Neural cell (in vitro differentiated cells): ENCODE results near the gene DTX3L. TPM values are rescaled to one million over a fixed set of nuclear protein-coding genes. Genes with fewer than 3 reads are reported as not detected.

ENCODE experiments used
- H2AFZ ChIP-seq: fragments of 200-600, 300-800 bp; sonication (generic), shearing (Covaris generic); 2 replicates; pipeline ENCODE4 v1.6.0; 2014; ENCODE audit warnings: low read depth, mild to moderate bottlenecking, antibody characterized with exemption, low read length, moderate library complexity
- H3F3A ChIP-seq: fragments of 200-600 bp; shearing (Covaris generic); 2 replicates; pipeline ENCODE4 v1.6.1; 2016; ENCODE audit warnings: mild to moderate bottlenecking, moderate library complexity, mixed read lengths, antibody characterized with exemption, low read length; ENCODE audit not compliant: insufficient read depth, poor library complexity, severe bottlenecking
- H3K27ac ChIP-seq: fragments of 200-600, 300-800 bp; sonication (generic), shearing (Covaris generic); 2 replicates; pipeline ENCODE4 v1.5.1; 2014; ENCODE audit warnings: mild to moderate bottlenecking, low read length, moderate library complexity
- H3K27me3 ChIP-seq: fragments of 300-800, 200-600 bp; sonication (generic), shearing (Covaris generic); 2 replicates; pipeline ENCODE4 v1.6.0; 2014; ENCODE audit warnings: mild to moderate bottlenecking, low read depth, low read length, moderate library complexity; ENCODE audit not compliant: insufficient read depth
- H3K36me3 ChIP-seq: fragments of 300-800, 200-600 bp; sonication (generic), shearing (Covaris generic); 2 replicates; pipeline ENCODE4 v1.5.1; 2014; ENCODE audit warnings: mild to moderate bottlenecking, antibody characterized with exemption, low read length, moderate library complexity; ENCODE audit not compliant: insufficient read depth
- H3K4me2 ChIP-seq: fragments of 300-800, 200-600 bp; sonication (generic), shearing (Covaris generic); 2 replicates; pipeline ENCODE4 v1.6.0; 2014; ENCODE audit warnings: mild to moderate bottlenecking, low read length
- H3K4me3 ChIP-seq: fragments of 300-800, 200-600 bp; sonication (generic), shearing (Covaris generic); 2 replicates; pipeline ENCODE4 v1.5.1; 2014; ENCODE audit warnings: mild to moderate bottlenecking, low read length, moderate library complexity
- H3K79me2 ChIP-seq: fragments of 200-600 bp; shearing (Covaris generic); replicated peaks from 2 replicates; pipeline ENCODE4 v1.6.0; 2014; ENCODE audit warnings: mild to moderate bottlenecking, low read length, moderate library complexity; ENCODE audit not compliant: insufficient read depth
- H3K9ac ChIP-seq: fragments of 300-800, 200-600 bp; sonication (generic), shearing (Covaris generic); 2 replicates; pipeline ENCODE4 v1.6.1; 2016; ENCODE audit warnings: mild to moderate bottlenecking, low read length, mixed read lengths
- H3K9me2 ChIP-seq: fragments of 200-600 bp; shearing (Covaris generic); 2 replicates; pipeline ENCODE4 v1.6.1; 2016; ENCODE audit warnings: mild to moderate bottlenecking, low read length, mixed read lengths; ENCODE audit not compliant: insufficient read depth
- H3K9me3 ChIP-seq: fragments of 200-600, 300-800 bp; sonication (generic), shearing (Covaris generic); 2 replicates; pipeline ENCODE4 v1.6.1; 2016; ENCODE audit warnings: mild to moderate bottlenecking, mixed run types, low read length, moderate library complexity, mixed read lengths
- H4K20me1 ChIP-seq: fragments of 200-600 bp; shearing (Covaris generic); 2 replicates; pipeline ENCODE4 v1.6.1; 2016; ENCODE audit warnings: mild to moderate bottlenecking, mixed run types; ENCODE audit not compliant: insufficient read depth
- CTCF ChIP-seq: fragments of 450-650 bp; IDR thresholded peaks from 2 replicates; pipeline ENCODE4 v1.5.1; 2014; ENCODE audit warnings: antibody characterized with exemption, mild to moderate bottlenecking, moderate library complexity; ENCODE audit not compliant: poor library complexity, severe bottlenecking
- EP300 ChIP-seq: fragments of 450-650 bp; conservative IDR thresholded peaks from 2 replicates; pipeline ENCODE4 v1.6.1; 2014; ENCODE audit warnings: antibody characterized with exemption, mild to moderate bottlenecking, moderate library complexity; ENCODE audit not compliant: poor library complexity, severe bottlenecking
- EZH2 ChIP-seq: fragments of 200-600, 300-800 bp; shearing (Covaris generic), sonication (generic); IDR thresholded peaks from 2 replicates; pipeline ENCODE4 v1.6.1; 2014; ENCODE audit warnings: antibody characterized with exemption, low read length, borderline replicate concordance, mild to moderate bottlenecking; ENCODE audit not compliant: insufficient read depth, poor library complexity, severe bottlenecking
- MXI1 ChIP-seq: fragments of 450-650 bp; conservative IDR thresholded peaks from 2 replicates; pipeline ENCODE4 v1.6.1; 2014; ENCODE audit warnings: antibody characterized with exemption, mild to moderate bottlenecking; ENCODE audit not compliant: poor library complexity, severe bottlenecking
- POLR2AphosphoS5 ChIP-seq: IDR thresholded peaks from 2 replicates; pipeline ENCODE4 v1.6.1; 2012
- RAD21 ChIP-seq: fragments of 450-650 bp; conservative IDR thresholded peaks from 2 replicates; pipeline ENCODE4 v1.6.1; 2014; ENCODE audit warnings: antibody characterized with exemption, mild to moderate bottlenecking, moderate library complexity
- REST ChIP-seq: IDR thresholded peaks from 2 replicates; pipeline ENCODE4 v1.6.1; 2012; ENCODE audit warnings: borderline replicate concordance
- SMC3 ChIP-seq: fragments of 450-650 bp; conservative IDR thresholded peaks from 2 replicates; pipeline ENCODE4 v1.6.1; 2014; ENCODE audit warnings: antibody characterized with exemption, mild to moderate bottlenecking, moderate library complexity; ENCODE audit not compliant: poor library complexity
- TAF1 ChIP-seq: IDR thresholded peaks from 2 replicates; pipeline ENCODE4 v1.6.1; 2012; ENCODE audit warnings: low read depth
- polyA plus RNA-seq: library from polyadenylated mRNA; depleted of rRNA; stranded (reverse); fragments of >200 nt; gene quantifications from 2 replicates; pipeline ENCODE4 v1.2.3, GENCODE V29; 2014

The DTX3L gene
- polyA plus RNA-seq, 1 donor from 2014 or later = not detected

DNA sequence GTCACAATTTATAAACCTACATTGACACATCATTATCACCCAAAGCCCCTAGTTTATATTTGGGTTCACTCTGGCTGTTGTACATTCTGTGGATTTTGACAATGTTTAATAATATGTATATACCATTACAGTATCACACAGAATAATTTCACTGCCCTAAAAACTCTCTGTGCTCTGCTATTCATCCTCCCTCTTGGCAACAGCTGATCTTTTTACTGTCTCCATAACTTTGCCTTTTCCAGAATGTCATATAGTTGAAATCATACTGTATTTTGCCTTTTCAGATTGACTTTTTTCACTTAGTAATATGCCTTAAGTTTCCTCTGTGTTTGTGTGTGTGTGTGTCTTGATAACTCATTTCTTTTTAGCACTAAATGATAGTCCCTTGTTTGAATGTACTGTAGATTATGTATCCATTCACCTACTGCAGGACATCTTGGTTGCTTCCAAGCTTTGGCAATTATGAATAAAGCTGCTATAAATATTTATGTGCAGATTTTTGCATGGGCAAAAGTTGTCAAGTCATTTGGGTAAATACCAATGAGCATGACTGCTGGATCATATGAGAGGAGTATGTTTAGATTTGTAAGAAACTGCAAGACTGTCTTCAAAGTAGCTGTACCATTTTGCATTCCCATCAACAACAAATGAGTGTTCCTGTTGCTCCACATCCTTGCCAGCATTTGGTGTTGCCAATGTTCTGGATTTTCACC, 22.8 kb downstream of the DTX3L start (continued):
- no peak for TF ChIP-seq POLR2AphosphoS5

DNA sequence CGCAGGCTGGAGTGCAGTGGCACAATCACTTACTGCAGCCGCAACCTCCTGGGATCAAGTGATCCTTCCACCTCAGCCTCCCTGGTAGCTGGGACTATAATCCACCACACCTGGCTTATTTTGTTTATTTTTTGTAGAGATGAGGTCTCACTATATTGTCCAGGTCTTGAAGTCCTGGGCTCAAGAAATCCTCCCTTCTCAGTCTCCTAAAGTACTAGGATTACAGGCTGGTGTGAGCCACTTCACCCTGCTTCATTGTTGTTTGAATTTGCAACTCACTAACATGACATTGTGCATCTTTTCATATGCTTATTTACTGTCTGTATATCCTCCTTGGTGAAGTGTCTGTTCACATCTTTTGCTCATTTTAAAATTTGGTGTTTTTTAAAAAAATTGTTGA, 23.4 kb downstream of the DTX3L start:
- no peak overlapping the region for H3K27ac ChIP-seq
- H3K9ac ChIP-seq = no peak overlapping the region
- no peaks in the 10 kb centered on the region for H3F3A ChIP-seq
- no peaks in the 10 kb centered on the region for H3K9me3 ChIP-seq
- no peaks in the 10 kb centered on the region for H3K9me2 ChIP-seq
- no peaks in the 10 kb centered on the region for H4K20me1 ChIP-seq
- H3K79me2 ChIP-seq = no peaks in the 10 kb centered on the region
- H3K27me3 ChIP-seq = no peaks in the 10 kb centered on the region
- no peak overlapping the region for H3K4me3 ChIP-seq
- H3K4me2 ChIP-seq = no peak overlapping the region
- no peaks in the 10 kb centered on the region for H3K36me3 ChIP-seq
- no peak for TF ChIP-seq POLR2AphosphoS5
- no peak for TF ChIP-seq MXI1
- no peak for TF ChIP-seq CTCF
- no peak for TF ChIP-seq EZH2
- TF ChIP-seq RAD21 = no peak
- TF ChIP-seq SMC3 = no peak
- no peak for TF ChIP-seq REST
- TF ChIP-seq TAF1 = no peak
- TF ChIP-seq EP300 = no peak
- H2AFZ ChIP-seq = no peak overlapping the region

GRCh38 chr3:122589297-122589696, 25.2 kb downstream of the DTX3L start:
- H3K9me2 ChIP-seq = no peaks in the 10 kb centered on the region
- no peaks in the 10 kb centered on the region for H3K9me3 ChIP-seq
- no peaks in the 10 kb centered on the region for H3F3A ChIP-seq
- no peaks in the 10 kb centered on the region for H4K20me1 ChIP-seq
- no peaks in the 10 kb centered on the region for H3K36me3 ChIP-seq
- H3K9ac ChIP-seq = no peak overlapping the region
- TF ChIP-seq RAD21 (no peak), EZH2 (no peak), SMC3 (no peak), TAF1 (no peak), CTCF (no peak), REST (no peak), POLR2AphosphoS5 (no peak), MXI1 (no peak), EP300 (no peak)
- no peaks in the 10 kb centered on the region for H3K79me2 ChIP-seq
- H3K4me3 ChIP-seq = no peak overlapping the region
- no peak overlapping the region for H3K4me2 ChIP-seq
- no peaks in the 10 kb centered on the region for H3K27me3 ChIP-seq
- no peak overlapping the region for H2AFZ ChIP-seq
- no peak overlapping the region for H3K27ac ChIP-seq
